ENCODE data around the gene DLX4. TPM values are rescaled to one million over a fixed set of nuclear protein-coding genes. Genes with fewer than 3 reads are reported as not detected.

Gene DLX4
- total and polyA plus RNA-seq, 12 donors: 0.03 to 0.26 TPM; not detected in 10

DNA sequence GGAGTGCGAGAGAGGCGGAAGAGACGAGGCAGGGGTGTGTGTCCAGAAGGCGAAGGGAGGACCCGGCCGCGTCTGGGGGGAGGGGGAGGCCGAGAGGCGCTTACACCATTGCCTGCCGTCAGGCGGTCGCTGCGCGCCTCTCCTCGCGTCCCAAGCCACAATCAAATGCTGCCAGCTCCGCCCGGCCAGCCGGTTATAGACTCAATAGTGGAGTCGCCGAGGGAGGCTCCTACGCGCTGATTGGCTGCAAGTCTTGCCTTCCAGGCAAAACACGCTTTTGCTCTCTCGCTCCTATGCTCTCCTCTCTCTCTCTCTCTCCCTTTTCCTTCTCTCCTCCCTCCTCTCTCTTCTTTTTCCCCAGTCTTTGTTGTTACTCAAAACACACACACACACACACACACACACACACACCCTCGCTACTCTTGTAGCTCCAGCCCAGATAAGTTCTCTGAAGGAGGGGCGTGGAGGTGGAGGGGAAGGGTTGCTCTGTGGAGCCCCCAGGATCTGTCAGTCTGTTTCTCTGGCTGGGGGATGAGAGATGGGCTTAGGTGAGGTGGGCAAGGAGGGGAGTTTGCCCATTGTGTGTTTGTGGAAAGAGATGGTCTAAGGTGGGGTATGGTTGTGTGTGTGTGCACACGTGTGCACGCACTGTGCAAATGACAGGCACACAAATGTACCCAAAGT, 26.2 kb downstream of the DLX4 start, which contains the start of gene DLX3:
Gene DLX3 (minus strand): TSS at position 170 of the 684 bp plus-strand sequence. CDS start 226 bp downstream, outside the sequence.
- no peaks in the 10 kb centered on the region for H3K9me3 ChIP-seq
- TF ChIP-seq CTCF (IDR thresholded peaks at IDR 0.05): no peak
- peak; percentile 52 to 81 (median 64) for ATAC-seq
- intact Hi-C loops (cut with DNase I): loop anchor here (5.0 to 10.0 kb wide), 9 partner anchors 43 to 428 kb away; partner anchors contain the start of gene SLC35B1 (in 6 of the 10)
- peaks cover 29 to 99% (median 96%) of the 10 kb centered on the region in 7 donors for H3K27me3 ChIP-seq
- H3K4me1 ChIP-seq: peaks cover 7 to 37% (median 31%) of the 10 kb centered on the region in 9 donors
- H3K27ac ChIP-seq: no peak within 1 kb of the TSS
- H3K36me3 ChIP-seq: no peaks in the 10 kb centered on the region
- peak; percentile 64 to 71 for DNase-seq
- H3K4me3 ChIP-seq: peak within 1 kb of the TSS in 8 of 10 donors; percentile 19 to 56 (median 46)
- WGBS, 2 donors: 2 to 4% methylated on average over 29 of the region's 29 CpGs

DNA sequence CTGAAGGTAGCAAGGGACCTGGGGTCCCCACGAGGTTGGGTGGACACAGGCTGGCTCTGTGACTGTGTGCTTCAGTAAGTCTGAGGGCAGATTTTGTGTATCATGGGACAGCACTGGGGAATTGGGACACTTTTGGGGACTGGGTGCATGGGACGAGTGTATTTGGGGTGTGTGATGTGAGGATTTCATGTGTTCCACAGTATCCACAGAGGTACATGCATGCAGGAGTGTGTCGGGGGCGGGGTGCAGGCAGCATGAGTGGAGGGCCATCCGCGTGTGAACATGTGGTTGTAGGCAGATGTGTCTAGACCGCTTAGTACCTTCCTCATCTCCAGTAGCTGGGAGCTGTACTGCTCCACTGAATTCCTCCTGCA, 27.1 kb downstream of the DLX4 start:
- no peak for DNase-seq
- H3K27me3 ChIP-seq: peaks cover 29 to 99% (median 96%) of the 10 kb centered on the region in 7 donors
- peaks cover 7 to 37% (median 31%) of the 10 kb centered on the region in 9 donors for H3K4me1 ChIP-seq
- no peak overlapping the region for H3K4me3 ChIP-seq
- no peak for ATAC-seq
- no peaks in the 10 kb centered on the region for H3K36me3 ChIP-seq
- H3K9me3 ChIP-seq: no peaks in the 10 kb centered on the region
- no peak for TF ChIP-seq CTCF (IDR thresholded peaks at IDR 0.05)
- intact Hi-C loops (cut with DNase I): loop anchor here (1.0 to 10.0 kb wide), 13 partner anchors 44 to 429 kb away; partner anchors contain the start of gene SLC35B1 (in 6 of the 10)
- H3K27ac ChIP-seq: no peak overlapping the region
- 36 to 38% methylated on average over 7 of the region's 7 CpGs for WGBS, 2 donors

- Histone ChIP-seq H3K36me3 (no peaks in the 10 kb centered on the region), H3K4me1 (peaks cover 7 to 37% (median 31%) of the 10 kb centered on the region in 9 donors), H3K9me3 (no peaks in the 10 kb centered on the region), H3K4me3 (peak overlapping the region; percentile 29 to 53 (median 41)), H3K27me3 (peaks cover 29 to 99% (median 96%) of the 10 kb centered on the region in 7 donors), H3K27ac (no peak overlapping the region)
- intact Hi-C loops (cut with DNase I): loop anchor here (1.0 to 10.0 kb wide), 13 partner anchors 44 to 429 kb away; partner anchors contain the start of gene SLC35B1 (in 6 of the 10)
- peak; percentile 94 to 99 (median 98) for TF ChIP-seq CTCF (IDR thresholded peaks at IDR 0.05)
- 1% methylated on average over 56 to 58 of the region's 58 CpGs for WGBS, 2 donors
- ATAC-seq (peak in 7 of 8 donors; percentile 29 to 66 (median 47)), DNase-seq (peak; percentile 39 to 68)
These were observed 27.7 kb downstream of the DLX4 start for GRCh38 chr17:49996495-49997300.

DNA sequence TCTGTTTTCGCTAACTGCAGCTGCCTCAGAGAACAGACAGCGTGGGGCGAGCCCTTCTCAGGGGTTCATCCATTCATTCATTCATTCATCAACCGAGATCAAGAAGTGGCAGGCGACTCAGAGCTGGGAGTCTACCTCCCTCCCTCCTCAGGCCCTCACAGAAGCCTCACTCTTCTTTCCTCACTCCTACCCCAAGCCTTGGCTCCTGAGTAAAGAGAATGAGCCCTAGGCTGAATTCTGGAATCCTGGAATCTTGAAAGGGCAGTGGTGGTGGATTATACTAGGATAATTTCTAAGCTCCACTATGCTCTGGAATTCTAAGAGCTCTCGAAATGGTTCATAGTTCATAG, 28.3 kb downstream of the DLX4 start:
- no peak for ATAC-seq
- 41 to 43% methylated on average over 6 of the region's 6 CpGs for WGBS, 2 donors
- H3K9me3 ChIP-seq: no peaks in the 10 kb centered on the region
- intact Hi-C loops (cut with DNase I): loop anchor here (1.0 to 10.0 kb wide), 12 partner anchors 45 to 430 kb away; partner anchors contain the start of gene SLC35B1 (in 6 of the 10)
- H3K4me3 ChIP-seq: peak overlapping the region in 6 of 10 donors; percentile 31 to 53 (median 48)
- H3K27ac ChIP-seq: no peak overlapping the region
- H3K36me3 ChIP-seq: no peaks in the 10 kb centered on the region
- H3K4me1 ChIP-seq: peaks cover 7 to 37% (median 31%) of the 10 kb centered on the region in 9 donors
- TF ChIP-seq CTCF (IDR thresholded peaks at IDR 0.05): no peak
- DNase-seq: no peak
- H3K27me3 ChIP-seq: peaks cover 29 to 99% (median 96%) of the 10 kb centered on the region in 7 donors
